ENCODE measurements around the gene NEUROD4. TPM values are rescaled to one million over a fixed set of nuclear protein-coding genes. Genes with fewer than 3 reads are reported as not detected.

The NEUROD4 gene
- total RNA-seq, 1 donor from 2014 or later = not detected

- intact Hi-C loops (cut with micrococcal nuclease) = no loop called here
- ChIA-PET POLR2A (interaction anchor here (1.1 kb wide), 1 partner anchor 9 kb away, joined by 4 read pairs; the partner anchor contains the start of gene TESPA1), CTCF (interaction anchor here (0.9 to 1.0 kb wide), 2 partner anchors 9 to 17 kb away, joined by 3 read pairs; no protein-coding TSS in a partner anchor)
- H3K9me3 Mint-ChIP-seq = no peaks in the 10 kb centered on the region
- H3K4me1 Mint-ChIP-seq = peaks cover 21% of the 10 kb centered on the region
- no peaks in the 10 kb centered on the region for H3K27me3 Mint-ChIP-seq
- TF ChIP-seq, protein P1, sequence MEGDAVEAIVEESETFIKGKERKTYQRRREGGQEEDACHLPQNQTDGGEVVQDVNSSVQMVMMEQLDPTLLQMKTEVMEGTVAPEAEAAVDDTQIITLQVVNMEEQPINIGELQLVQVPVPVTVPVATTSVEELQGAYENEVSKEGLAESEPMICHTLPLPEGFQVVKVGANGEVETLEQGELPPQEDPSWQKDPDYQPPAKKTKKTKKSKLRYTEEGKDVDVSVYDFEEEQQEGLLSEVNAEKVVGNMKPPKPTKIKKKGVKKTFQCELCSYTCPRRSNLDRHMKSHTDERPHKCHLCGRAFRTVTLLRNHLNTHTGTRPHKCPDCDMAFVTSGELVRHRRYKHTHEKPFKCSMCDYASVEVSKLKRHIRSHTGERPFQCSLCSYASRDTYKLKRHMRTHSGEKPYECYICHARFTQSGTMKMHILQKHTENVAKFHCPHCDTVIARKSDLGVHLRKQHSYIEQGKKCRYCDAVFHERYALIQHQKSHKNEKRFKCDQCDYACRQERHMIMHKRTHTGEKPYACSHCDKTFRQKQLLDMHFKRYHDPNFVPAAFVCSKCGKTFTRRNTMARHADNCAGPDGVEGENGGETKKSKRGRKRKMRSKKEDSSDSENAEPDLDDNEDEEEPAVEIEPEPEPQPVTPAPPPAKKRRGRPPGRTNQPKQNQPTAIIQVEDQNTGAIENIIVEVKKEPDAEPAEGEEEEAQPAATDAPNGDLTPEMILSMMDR (IDR thresholded peaks at IDR 0.05) = no peak
- H3K27ac Mint-ChIP-seq = no peak overlapping the region
- ATAC-seq (ENCODE audit: low read depth) (no peak), DNase-seq (no peak)
- H3K36me3 Mint-ChIP-seq (ENCODE audit: low read depth) = peaks cover 77% of the 10 kb centered on the region
- H3K4me3 Mint-ChIP-seq = no peak overlapping the region
Observed at GRCh38 chr12:54975875-54976274, 43.9 kb upstream of the NEUROD4 start.

DNA sequence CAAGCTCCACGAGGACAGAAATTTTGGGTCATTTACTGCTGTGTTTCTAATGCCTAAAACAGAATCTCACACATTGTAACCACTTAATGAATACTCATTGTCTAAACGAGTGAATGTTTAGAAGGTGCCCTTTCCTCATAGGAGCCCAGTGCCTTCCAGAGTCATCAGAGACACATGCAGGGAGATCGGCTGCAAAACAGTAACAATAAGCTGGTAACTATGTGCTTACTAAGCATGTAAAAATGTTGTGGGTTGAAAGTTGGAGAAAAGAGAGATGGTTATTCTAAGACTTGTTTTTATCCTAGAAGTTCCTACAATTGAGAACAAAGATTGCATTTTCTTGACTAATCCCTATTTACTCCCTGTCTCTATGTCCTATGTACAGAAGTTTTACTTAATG lies 42.6 kb upstream of the NEUROD4 start:
- TF ChIP-seq, protein P1 (IDR thresholded peaks at IDR 0.05) = no peak
- intact Hi-C loops (cut with micrococcal nuclease) = no loop called here
- no peak for DNase-seq
- no peaks in the 10 kb centered on the region for H3K9me3 Mint-ChIP-seq
- no peak overlapping the region for H3K27ac Mint-ChIP-seq
- peaks cover 75% of the 10 kb centered on the region for H3K36me3 Mint-ChIP-seq (ENCODE audit: low read depth)
- H3K4me3 Mint-ChIP-seq = no peak overlapping the region
- ATAC-seq (ENCODE audit: low read depth) = no peak
- ChIA-PET CTCF (no interaction called here), POLR2A (no interaction called here)
- H3K4me1 Mint-ChIP-seq = peaks cover 33% of the 10 kb centered on the region
- H3K27me3 Mint-ChIP-seq = no peaks in the 10 kb centered on the region

- no peaks in the 10 kb centered on the region for H3K9me3 Mint-ChIP-seq
- no peaks in the 10 kb centered on the region for H3K27me3 Mint-ChIP-seq
- peaks cover 40% of the 10 kb centered on the region for H3K4me1 Mint-ChIP-seq
- ChIA-PET POLR2A (no interaction called here), CTCF (no interaction called here)
- DNase-seq (no peak), ATAC-seq (ENCODE audit: low read depth) (no peak)
- TF ChIP-seq, protein P1 (IDR thresholded peaks at IDR 0.05) = no peak
- intact Hi-C loops (cut with micrococcal nuclease) = no loop called here
- H3K27ac Mint-ChIP-seq = no peak overlapping the region
- no peak overlapping the region for H3K4me3 Mint-ChIP-seq
- H3K36me3 Mint-ChIP-seq (ENCODE audit: low read depth) = peaks cover 75% of the 10 kb centered on the region
Observed at GRCh38 chr12:54977857-54978256, 41.9 kb upstream of the NEUROD4 start.

DNA sequence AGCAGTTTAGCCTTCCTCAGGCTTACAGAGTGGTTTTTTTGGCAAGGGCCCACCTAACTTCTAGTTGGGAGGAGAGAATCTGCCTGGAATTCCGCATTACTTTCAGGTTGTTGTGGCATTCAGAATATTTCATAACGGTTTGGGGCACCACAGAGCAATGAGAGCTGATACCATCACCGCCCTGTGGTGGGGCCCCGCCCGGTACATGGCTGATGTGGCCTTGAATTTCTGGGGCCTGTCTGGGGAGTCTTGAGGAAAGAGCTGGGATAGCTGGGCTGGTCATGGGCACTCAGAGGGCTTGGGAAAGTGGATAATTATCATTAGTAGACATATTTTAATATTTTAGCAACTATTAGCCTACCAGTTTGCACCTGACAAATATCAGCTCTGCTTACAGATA lies 39.4 kb upstream of the NEUROD4 start:
- CTCF ChIA-PET = interaction anchor here (0.7 to 1.5 kb wide), 3 partner anchors 12 to 92 kb away, joined by 3 to 8 read pairs (median 3); no protein-coding TSS in a partner anchor
- ATAC-seq (ENCODE audit: low read depth) (no peak), DNase-seq (no peak)
- POLR2A ChIA-PET = interaction anchor here (0.8 kb wide), 1 partner anchor 7 kb away, joined by 3 read pairs; no protein-coding TSS in a partner anchor
- intact Hi-C loops (cut with micrococcal nuclease) = loop anchor here (10.0 kb wide), 1 partner anchor 834 kb away; the partner anchor contains the start of genes ORMDL2 and SARNP
- H3K27ac Mint-ChIP-seq = no peak overlapping the region
- peaks cover 67% of the 10 kb centered on the region for H3K36me3 Mint-ChIP-seq (ENCODE audit: low read depth)
- H3K4me3 Mint-ChIP-seq = no peak overlapping the region
- TF ChIP-seq, protein P1 (IDR thresholded peaks at IDR 0.05) = no peak
- H3K4me1 Mint-ChIP-seq = peaks cover 65% of the 10 kb centered on the region
- H3K27me3 Mint-ChIP-seq = no peaks in the 10 kb centered on the region
- H3K9me3 Mint-ChIP-seq = no peaks in the 10 kb centered on the region

- Mint-ChIP-seq H3K36me3 (ENCODE audit: low read depth) (peaks cover 58% of the 10 kb centered on the region), H3K4me1 (peaks cover 74% of the 10 kb centered on the region), H3K4me3 (no peak overlapping the region), H3K27me3 (no peaks in the 10 kb centered on the region), H3K9me3 (no peaks in the 10 kb centered on the region), H3K27ac (no peak overlapping the region)
- ChIA-PET CTCF (interaction anchor here (0.9 kb wide), 1 partner anchor 11 kb away, joined by 5 read pairs; no protein-coding TSS in a partner anchor), POLR2A (no interaction called here)
- intact Hi-C loops (cut with micrococcal nuclease) = loop anchor here (10.0 kb wide), 1 partner anchor 833 kb away; the partner anchor contains the start of genes ORMDL2 and SARNP
- TF ChIP-seq, protein P1 (IDR thresholded peaks at IDR 0.05) = no peak
- ATAC-seq (ENCODE audit: low read depth) (no peak), DNase-seq (no peak)
Observed at GRCh38 chr12:54981796-54982195, 38.0 kb upstream of the NEUROD4 start.

Data from activated B cell treated with CpG ODN at 0.5 μM for 24 hours (primary cell).